SIG-M5 treated with dmso at 0.1 percent for 504 hours (cell line): ENCODE data around the gene PARP11.

Experiments used
- DNase-seq: peaks from one replicate; lab custom pipeline; 2025; ENCODE audit not compliant: unreplicated experiment; lab: John Stamatoyannopoulos, UW

Gene PARP11

GRCh38 chr12:3827301-3828000 is 45.7 kb downstream of the PARP11 start:
- DNase-seq: no peak

DNA sequence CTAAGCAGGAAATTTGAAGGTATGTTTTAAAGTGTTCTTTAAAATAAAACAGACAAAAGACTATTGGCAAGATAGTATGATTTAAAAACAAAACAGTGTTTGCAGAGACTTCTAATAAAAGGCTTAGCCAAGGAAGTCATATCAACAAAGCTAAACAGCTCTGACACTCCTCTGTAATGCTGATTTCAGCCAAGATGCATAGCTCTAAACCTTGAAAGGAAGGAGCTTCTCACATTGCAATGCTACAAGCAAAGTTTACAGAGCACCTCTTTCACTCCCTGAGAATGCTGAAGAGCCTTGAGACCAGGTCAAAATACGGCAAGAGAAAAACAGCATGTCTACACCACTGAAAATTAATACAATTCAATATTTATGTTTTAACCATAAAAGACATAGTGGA is 51.8 kb downstream of the PARP11 start:
- DNase-seq: no peak

DNA sequence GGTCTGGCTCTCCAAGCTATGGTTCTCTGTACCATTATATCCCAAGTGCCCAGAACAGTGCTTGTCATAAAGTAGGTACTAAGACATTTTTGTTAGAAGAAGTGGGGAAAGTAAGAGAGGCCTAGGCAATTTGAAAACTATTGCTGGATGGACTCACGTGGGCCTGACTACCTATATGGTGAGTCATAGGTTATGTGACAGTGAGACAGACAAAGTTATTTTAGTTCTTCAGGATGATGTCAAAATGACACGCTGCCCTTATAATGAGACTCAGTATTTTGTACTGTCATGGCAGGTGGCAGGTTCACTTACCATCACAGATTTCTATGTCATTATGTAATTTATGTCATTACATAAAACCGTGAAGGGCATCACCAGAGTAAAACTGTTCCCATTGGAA is 53.1 kb downstream of the PARP11 start:
- no peak for DNase-seq

DNA sequence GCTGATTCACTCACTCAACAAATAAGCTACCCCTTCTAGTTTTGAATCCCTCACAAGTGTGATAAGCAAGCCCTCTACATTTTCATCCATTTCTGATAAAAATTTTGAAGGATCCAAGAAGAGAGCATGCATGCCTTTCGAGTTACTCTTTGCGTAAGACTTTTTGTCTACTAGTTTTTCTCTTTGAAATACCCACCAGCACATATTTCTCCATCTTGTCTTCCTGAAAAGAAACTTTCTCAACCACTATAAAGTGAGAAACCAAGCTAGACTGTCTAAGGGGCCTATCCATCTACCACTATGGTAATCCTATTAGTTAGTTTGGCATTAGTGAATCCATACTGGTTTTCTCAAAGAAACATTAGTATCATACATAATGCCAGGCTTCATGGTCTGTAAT is 56.9 kb downstream of the PARP11 start:
- DNase-seq: no peak

- DNase-seq: no peak
Measured at GRCh38 chr12:3815094-3815766, 58.0 kb downstream of the PARP11 start.

GRCh38 chr12:3810540-3810939 is 62.7 kb downstream of the PARP11 start:
- no peak for DNase-seq

DNA sequence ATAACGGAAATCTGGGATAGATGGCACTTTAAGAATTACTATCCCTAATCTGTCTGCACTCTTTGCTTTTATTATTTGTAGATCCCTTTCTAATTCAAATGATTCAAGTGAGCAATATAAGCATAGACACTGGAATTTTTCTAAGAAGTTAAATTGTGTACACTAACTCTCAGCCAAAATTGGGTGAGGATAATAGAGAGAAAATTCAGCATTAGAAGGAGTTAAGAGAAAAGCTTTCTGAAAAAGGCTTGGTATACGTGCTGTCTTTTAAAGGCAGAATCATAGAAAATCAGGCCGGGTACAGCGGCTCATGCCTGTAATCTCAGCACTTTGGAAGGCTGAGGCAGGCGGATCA is 63.2 kb downstream of the PARP11 start:
- DNase-seq: no peak

GRCh38 chr12:3809357-3810015 is 63.7 kb downstream of the PARP11 start:
- peak; percentile 17 for DNase-seq

GRCh38 chr12:3805077-3805476 is 68.1 kb downstream of the PARP11 start:
- DNase-seq: no peak

- peak; percentile 77 for DNase-seq
Measured at GRCh38 chr12:3803865-3804472, 69.2 kb downstream of the PARP11 start.

- DNase-seq: no peak
Measured at GRCh38 chr12:3802721-3803120, 70.5 kb downstream of the PARP11 start.

DNA sequence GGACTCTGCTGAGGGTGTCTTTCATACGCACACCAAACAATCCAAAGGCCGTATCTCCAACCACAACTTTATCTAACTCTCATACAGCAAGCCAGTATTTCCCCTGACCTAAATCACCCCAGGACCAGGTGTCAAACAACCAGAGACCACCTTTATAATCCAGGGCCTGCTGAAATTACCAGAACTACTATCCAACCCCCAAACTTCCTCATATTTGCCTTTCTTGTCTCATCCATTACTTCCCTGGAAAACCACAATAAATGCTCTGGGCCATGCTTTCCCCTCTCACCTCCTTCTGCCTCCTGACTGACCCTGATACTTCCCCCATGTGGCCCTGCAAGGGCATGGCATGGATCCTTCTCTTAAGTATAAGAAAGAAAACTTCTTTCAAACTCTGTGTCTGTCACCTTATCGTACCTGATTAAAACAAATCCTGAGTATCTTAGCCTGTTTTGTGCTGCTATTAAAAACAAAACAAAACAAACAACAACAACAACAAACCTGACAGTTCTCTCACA is 75.6 kb downstream of the PARP11 start:
- no peak for DNase-seq

DNA sequence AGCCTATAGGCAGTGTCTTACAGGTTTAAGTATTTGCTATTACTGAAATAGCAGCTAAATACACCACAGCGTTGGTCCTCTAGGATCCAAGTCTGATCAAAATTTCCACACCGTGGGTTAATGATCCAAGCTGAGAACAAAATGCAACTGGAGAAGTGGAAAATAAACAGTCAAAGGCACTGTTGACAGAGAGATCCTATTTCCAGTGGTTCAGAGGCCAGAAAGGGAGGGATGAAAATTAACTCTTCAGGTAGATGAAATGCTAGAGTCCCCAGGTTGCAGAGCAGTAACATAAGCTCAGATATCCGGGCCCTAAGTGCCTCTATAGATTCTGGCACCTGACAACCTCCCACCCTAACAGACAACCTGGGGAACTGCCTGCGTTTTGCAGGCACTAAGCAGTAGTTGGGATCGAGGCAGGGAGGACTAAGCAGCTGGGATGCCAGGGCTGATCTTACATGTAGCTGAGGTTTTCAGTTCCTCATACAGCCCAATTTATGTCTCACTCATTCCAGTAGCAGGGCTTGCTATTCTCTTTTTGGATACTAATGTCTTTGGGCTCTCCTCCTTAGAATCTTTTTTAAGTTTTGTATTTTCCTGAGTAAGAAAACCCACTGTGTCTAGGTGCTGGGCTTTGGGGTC is 77.6 kb downstream of the PARP11 start:
- no peak for DNase-seq

- no peak for DNase-seq
Measured at GRCh38 chr12:3795066-3795465, 78.1 kb downstream of the PARP11 start.

- no peak for DNase-seq
Measured at GRCh38 chr12:3792623-3793288, 80.4 kb downstream of the PARP11 start.

DNA sequence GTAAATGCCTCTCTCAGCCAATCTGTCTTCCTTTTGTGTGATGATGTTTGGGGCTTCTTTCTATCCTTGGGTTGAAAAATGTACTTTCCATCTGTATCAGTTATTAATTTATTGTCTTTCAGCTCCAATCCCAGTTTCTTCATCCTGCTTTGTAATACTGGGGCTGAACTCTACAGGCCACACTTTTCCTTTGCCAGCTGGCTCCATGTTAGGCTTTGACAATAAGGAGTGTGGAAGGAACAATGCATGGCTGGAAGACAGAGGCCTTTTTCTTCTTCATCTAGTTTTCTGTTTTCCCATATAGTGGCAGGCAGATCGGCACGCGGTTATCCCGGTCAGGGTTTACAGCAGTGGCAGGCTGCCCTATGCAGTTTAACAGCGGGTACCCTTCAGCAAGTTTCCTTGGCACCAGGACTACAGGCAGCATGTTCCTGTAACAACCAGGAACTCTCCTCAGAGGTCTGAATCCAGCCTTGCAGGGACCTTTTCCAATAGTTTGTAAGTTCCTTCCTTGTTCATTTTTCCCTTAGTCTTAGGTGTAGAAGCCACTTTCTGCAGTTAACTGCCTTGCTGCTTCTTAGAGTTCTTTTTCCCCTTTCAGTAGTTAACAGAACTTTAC is 81.8 kb downstream of the PARP11 start:
- DNase-seq: no peak

DNA sequence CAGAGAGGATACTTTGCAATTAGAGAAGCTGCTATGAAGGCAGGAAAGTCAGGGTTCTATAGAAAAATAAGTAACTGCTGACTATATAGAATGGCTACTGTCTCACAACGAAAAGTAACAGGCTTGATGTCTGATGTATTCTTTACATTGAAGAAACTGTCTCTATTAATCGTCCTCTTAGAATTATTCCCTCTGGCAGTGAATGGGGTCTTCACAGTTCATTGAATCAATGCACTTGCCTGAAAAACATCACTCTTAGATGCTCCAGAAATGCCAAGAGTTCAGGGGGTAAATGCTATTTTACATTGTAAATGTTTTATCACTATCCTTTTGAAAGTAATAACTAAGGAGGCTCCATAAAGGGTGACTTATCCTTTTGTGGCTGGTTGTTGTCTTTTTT is 82.6 kb downstream of the PARP11 start:
- DNase-seq: no peak

GRCh38 chr12:3789838-3790237 is 83.4 kb downstream of the PARP11 start:
- DNase-seq: no peak

GRCh38 chr12:3777206-3777809 is 95.9 kb downstream of the PARP11 start:
- DNase-seq: peak; percentile 63
